HepG2 (cell line): ENCODE data around the gene VPS13C. TPM values are rescaled to one million over a fixed set of nuclear protein-coding genes. Genes with fewer than 3 reads are reported as not detected.

Experiments
- CAMTA2 ChIP-seq: sonication (generic); formaldehyde crosslinking; IDR thresholded peaks from 2 replicates; pipeline ENCODE4 v1.4.0; 2020; ENCODE audit warnings: mild to moderate bottlenecking, missing genetic modification reagents, borderline replicate concordance
- CC2D1A ChIP-seq: sonication (generic); formaldehyde crosslinking; IDR thresholded peaks from 2 replicates; pipeline ENCODE4 v1.8.1; 2023; ENCODE audit warnings: mild to moderate bottlenecking, missing genetic modification reagents
- EHMT2 ChIP-seq: fragments of 200-600 bp; sonication (generic); IDR thresholded peaks from 2 replicates; pipeline ENCODE4 v1.7.0; 2017; ENCODE audit warnings: antibody characterized with exemption, low read depth, low read length, borderline replicate concordance
- EP300 ChIP-seq, 3 experiments: sonication (generic) in 1 of 3; formaldehyde crosslinking in 1 of 3; IDR thresholded peaks; 2 replicates each; pipeline versions ENCODE4 v1.5.1 to v1.6.1; 2011 to 2020; ENCODE audit warnings: low read depth in 2 of 3, low read length in 2 of 3, borderline replicate concordance in 1 of 3, improper control_type of control experiment in 1 of 3, mild to moderate bottlenecking in 1 of 3, missing genetic modification reagents in 1 of 3, moderate library complexity in 1 of 3
- GTF2F1 ChIP-seq: fragments of 150-350 bp; IDR thresholded peaks from 2 replicates; pipeline ENCODE4 v1.6.1; 2014; ENCODE audit warnings: low read length
- HOMEZ ChIP-seq: IDR thresholded peaks from 2 replicates; pipeline ENCODE4 v1.6.1; 2016; ENCODE audit warnings: low read depth
- KLF12 ChIP-seq: sonication (generic); formaldehyde crosslinking; IDR thresholded peaks from 2 replicates; pipeline ENCODE4 v1.4.0; 2020; ENCODE audit warnings: missing genetic modification reagents, borderline replicate concordance
- MXD4 ChIP-seq: IDR thresholded peaks from 2 replicates; pipeline ENCODE4 v1.6.1; 2016; ENCODE audit warnings: mild to moderate bottlenecking, missing biosample characterization, missing genetic modification reagents
- RBFOX2 ChIP-seq: fragments of 200-400 bp; formaldehyde crosslinking; IDR thresholded peaks from 2 replicates; pipeline ENCODE4 v1.6.1; 2017; ENCODE audit warnings: low read depth, mild to moderate bottlenecking, low read length
- RBM39 ChIP-seq: fragments of 200-400 bp; formaldehyde crosslinking; IDR thresholded peaks from one replicate; pipeline ENCODE4 v1.6.1; 2018; ENCODE audit warnings: antibody characterized with exemption, mild to moderate bottlenecking, low read depth, low read length; ENCODE audit not compliant: poor library complexity, severe bottlenecking
- TFDP1 ChIP-seq: IDR thresholded peaks from 2 replicates; pipeline ENCODE4 v1.6.1; 2016; ENCODE audit warnings: missing compliant biosample characterization, missing genetic modification reagents, borderline replicate concordance
- THYN1 ChIP-seq: sonication (generic); formaldehyde crosslinking; IDR thresholded peaks from 2 replicates; pipeline ENCODE4 v1.8.1; 2023; ENCODE audit warnings: low read depth, mild to moderate bottlenecking, moderate library complexity, missing genetic modification reagents, borderline replicate concordance
- ZNF18 ChIP-seq: sonication (generic); formaldehyde crosslinking; IDR thresholded peaks from 2 replicates; pipeline ENCODE4 v1.8.0; 2022; ENCODE audit warnings: mild to moderate bottlenecking, missing genetic modification reagents; ENCODE audit not compliant: insufficient replicate concordance
- ZNF275 ChIP-seq: sonication (generic); formaldehyde crosslinking; IDR thresholded peaks from 2 replicates; pipeline ENCODE4 v1.8.0; 2022; ENCODE audit warnings: missing genetic modification reagents, mild to moderate bottlenecking, inconsistent platforms, borderline replicate concordance
- ZNF574 ChIP-seq: sonication (generic); formaldehyde crosslinking; IDR thresholded peaks from 2 replicates; pipeline ENCODE4 v1.4.0; 2020; ENCODE audit warnings: missing genetic modification reagents
- ZNF674 ChIP-seq: sonication (generic); formaldehyde crosslinking; IDR thresholded peaks from 2 replicates; pipeline ENCODE4 v1.5.0; 2020; ENCODE audit warnings: low read depth, mild to moderate bottlenecking, missing genetic modification reagents
- ZNF737 ChIP-seq: sonication (generic); formaldehyde crosslinking; IDR thresholded peaks from 2 replicates; pipeline ENCODE4 v1.5.0; 2020; ENCODE audit warnings: missing genetic modification reagents, mild to moderate bottlenecking, borderline replicate concordance
- ZNF782 ChIP-seq: sonication (generic); formaldehyde crosslinking; IDR thresholded peaks from 2 replicates; pipeline ENCODE4 v1.4.0; 2020; ENCODE audit warnings: missing genetic modification reagents, mild to moderate bottlenecking, borderline replicate concordance
- ZSCAN12 ChIP-seq: sonication (generic); formaldehyde crosslinking; IDR thresholded peaks from 2 replicates; pipeline ENCODE4 v1.9.0; 2021; ENCODE audit warnings: mild to moderate bottlenecking, missing genetic modification reagents
- polyA plus RNA-seq, 8 experiments: library from polyadenylated mRNA; depleted of rRNA in 3 of 8; stranded (reverse) in 7 of 8; unstranded in 1 of 8; fragments of >200 nt; fragmentation: Illumina TruSeq in 4 of 8; extraction: Trizol in 4 of 8; gene quantifications; 2 replicates each; pipeline versions ENCODE4 v1.2.1 to v1.2.3, GENCODE V29; 2011 to 2016; ENCODE audit warnings: low read depth in 4 of 8, missing spikeins in 1 of 8, mixed read lengths in 1 of 8; ENCODE audit not compliant: insufficient read depth in 1 of 8
- total RNA-seq, 5 experiments: library from RNA; depleted of rRNA; stranded (reverse); fragments of >200 nt; fragmentation: Illumina TruSeq; extraction: Trizol; gene quantifications; 2 replicates each; pipeline ENCODE4 v1.2.3, GENCODE V29; 2016; ENCODE audit warnings: low read depth in 1 of 5

VPS13C gene
- total and polyA plus RNA-seq, 2 of the 13 experiments (the other 11 are each of a cell fraction or from before 2014, with no cell fraction given) = 10.9 to 26.8 TPM

- TF ChIP-seq ZNF737 (no peak), GTF2F1 (no peak), EP300 (IDR thresholded peaks at IDR 0.05; ENCODE audit: low read depth in 2 of 2, low read length in 2 of 2) (no peak; a peak in 1 of 4 replicates), EP300 (CRISPR knock-in tag; IDR thresholded peaks at IDR 0.05; ENCODE audit: borderline replicate concordance) (no peak), CC2D1A (CRISPR knock-in tag) (no peak), ZSCAN12 (CRISPR knock-in tag) (no peak; the same call in 1 of the 2 replicates), RBM39 (peak; percentile 72), ZNF782 (CRISPR knock-in tag) (no peak), ZNF574 (CRISPR knock-in tag) (peak; percentile 90), THYN1 (no peak), ZNF18 (CRISPR knock-in tag) (no peak), HOMEZ (CRISPR knock-in tag) (peak; percentile 74), ZNF674 (CRISPR knock-in tag) (peak; percentile 57; the same call in 1 of the 2 replicates), CAMTA2 (CRISPR knock-in tag) (0 out of 2 replicates have a peak, but pooled peaks have one; percentile 33), ZNF275 (no peak), MXD4 (CRISPR knock-in tag) (peak; percentile 69), TFDP1 (CRISPR knock-in tag) (peak; percentile 81), KLF12 (CRISPR knock-in tag) (peak; percentile 86; the same call in 1 of the 2 replicates), RBFOX2 (peak; percentile 88), EHMT2 (no peak)
Observed at GRCh38 chr15:62060113-62060895, at the start of gene VPS13C (continued).
